ENCODE data around the gene MICU2. TPM values are rescaled to one million over a fixed set of nuclear protein-coding genes. Genes with fewer than 3 reads are reported as not detected.

The MICU2 gene, protein sequence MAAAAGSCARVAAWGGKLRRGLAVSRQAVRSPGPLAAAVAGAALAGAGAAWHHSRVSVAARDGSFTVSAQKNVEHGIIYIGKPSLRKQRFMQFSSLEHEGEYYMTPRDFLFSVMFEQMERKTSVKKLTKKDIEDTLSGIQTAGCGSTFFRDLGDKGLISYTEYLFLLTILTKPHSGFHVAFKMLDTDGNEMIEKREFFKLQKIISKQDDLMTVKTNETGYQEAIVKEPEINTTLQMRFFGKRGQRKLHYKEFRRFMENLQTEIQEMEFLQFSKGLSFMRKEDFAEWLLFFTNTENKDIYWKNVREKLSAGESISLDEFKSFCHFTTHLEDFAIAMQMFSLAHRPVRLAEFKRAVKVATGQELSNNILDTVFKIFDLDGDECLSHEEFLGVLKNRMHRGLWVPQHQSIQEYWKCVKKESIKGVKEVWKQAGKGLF
- 10 to 100 TPM; 16.6 to 28.9 (median 25.0) TPM for polyA plus RNA-seq

GRCh38 chr13:21603531-21604448, at the start of gene MICU2:
Gene MICU2, minus strand, starts transcription at chr13:21604170. Its CDS starts 22 bp downstream, at chr13:21604148.
- 0% methylated on average over 75 to 77 of the region's 77 CpGs for WGBS, 3 donors

GRCh38 chr13:21641629-21642028, 37.7 kb upstream of the MICU2 start:
- 85 to 91% (median 88%) methylated on average over 2 of the region's 2 CpGs for WGBS, 3 donors
- H3K27ac ChIP-seq (ENCODE audit: low read depth, low read length) = no peak overlapping the region

More at GRCh38 chr13:21603531-21604448, at the start of gene MICU2:
- peak within 1 kb of the TSS; percentile 51 for H3K27ac ChIP-seq (ENCODE audit: low read depth, low read length)

DNA sequence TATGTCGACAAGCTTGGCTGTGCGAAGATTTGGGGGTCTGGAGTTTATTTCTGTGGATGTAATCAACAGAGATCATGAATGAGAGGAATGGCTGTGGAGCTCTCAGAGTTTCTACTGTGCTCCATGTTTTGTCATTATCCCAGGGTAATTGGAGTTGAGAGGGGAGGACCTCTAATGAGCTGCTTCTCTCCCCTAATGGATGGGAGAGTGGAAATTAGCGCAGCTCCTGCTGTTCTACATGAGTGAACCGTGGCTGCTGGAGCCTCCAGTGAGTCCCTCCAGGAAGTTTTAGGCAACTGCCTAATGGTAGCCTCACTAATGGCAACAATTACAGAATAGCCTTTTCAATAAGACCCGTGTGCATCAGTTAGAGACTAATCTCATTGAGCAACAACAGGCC, 35.6 kb upstream of the MICU2 start:
- H3K27ac ChIP-seq (ENCODE audit: low read depth, low read length) = no peak overlapping the region
- WGBS, 3 donors = 75 to 81% (median 77%) methylated on average over 5 of the region's 5 CpGs

DNA sequence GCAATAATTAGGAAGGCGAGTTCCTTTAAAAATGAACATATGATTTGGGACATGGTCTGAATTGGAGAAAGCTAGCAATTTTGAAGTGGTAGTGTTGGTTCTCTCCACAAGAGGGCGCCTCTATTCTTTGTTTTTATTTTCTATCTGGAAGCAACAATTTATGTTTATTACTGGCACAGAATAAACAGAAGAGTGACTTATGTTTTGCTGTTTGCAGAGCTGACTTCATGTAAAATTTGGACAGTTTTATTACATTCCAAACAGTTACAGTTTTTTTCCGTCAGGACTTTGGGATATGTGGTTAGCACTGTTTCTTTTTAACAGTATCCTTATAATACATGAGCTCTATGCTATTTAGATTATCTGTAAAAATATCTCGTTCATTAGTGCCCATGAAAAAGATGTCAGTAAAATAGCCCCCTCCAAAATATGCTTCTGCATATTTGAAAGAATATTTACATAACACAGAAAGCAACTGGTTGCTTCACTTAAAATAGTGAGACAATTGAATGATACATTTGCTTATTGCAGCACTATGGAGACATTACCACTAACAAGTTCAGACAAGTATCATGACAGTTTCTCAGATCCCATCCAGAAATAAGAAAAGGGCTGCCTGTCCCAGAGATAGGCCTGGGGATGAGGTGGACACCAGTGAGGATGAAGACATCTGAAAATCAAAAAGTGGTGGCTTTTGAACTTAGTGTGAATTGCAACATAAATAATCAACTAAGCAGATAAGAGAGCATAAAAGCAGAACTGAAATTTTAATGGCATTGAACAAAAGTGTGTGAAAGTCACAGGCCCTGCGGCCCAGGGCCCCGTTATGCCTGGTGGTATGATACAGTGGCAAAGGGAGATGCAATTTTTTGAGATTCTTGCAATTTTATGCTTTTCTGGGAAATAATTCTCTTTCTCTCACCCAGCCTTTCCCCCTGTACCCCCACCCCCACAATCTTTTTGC, 34.6 kb upstream of the MICU2 start:
- no peak overlapping the region for H3K27ac ChIP-seq (ENCODE audit: low read depth, low read length)
- WGBS, 3 donors = 36 to 47% (median 39%) methylated on average over 6 of the region's 6 CpGs

DNA sequence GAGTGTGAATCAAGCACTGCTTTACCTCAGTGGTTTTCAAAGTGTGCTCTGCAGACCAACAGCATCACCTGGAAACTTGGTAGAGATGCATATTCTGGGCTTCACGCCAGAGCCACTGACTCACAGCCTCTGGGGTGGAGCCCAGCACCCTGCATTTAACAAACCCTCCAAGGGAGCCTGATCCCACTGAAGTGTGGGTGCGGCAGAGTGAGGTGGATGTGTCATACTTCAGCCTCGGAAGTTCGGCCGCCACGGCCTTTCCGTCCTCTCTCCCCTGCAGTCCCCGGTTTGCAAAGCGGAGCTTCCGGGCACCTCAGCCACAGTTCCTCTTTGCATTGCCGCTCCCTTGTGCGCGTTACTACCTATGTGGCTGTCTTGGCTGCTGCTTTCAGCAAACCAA, 33.3 kb upstream of the MICU2 start:
- no peak overlapping the region for H3K27ac ChIP-seq (ENCODE audit: low read depth, low read length)
- 57 to 80% (median 70%) methylated on average over 13 of the region's 13 CpGs for WGBS, 3 donors

- WGBS, 3 donors = 59 to 88% (median 82%) methylated on average over 3 of the region's 3 CpGs
- no peak overlapping the region for H3K27ac ChIP-seq (ENCODE audit: low read depth, low read length)
Observed at GRCh38 chr13:21636656-21637055, 32.7 kb upstream of the MICU2 start.

DNA sequence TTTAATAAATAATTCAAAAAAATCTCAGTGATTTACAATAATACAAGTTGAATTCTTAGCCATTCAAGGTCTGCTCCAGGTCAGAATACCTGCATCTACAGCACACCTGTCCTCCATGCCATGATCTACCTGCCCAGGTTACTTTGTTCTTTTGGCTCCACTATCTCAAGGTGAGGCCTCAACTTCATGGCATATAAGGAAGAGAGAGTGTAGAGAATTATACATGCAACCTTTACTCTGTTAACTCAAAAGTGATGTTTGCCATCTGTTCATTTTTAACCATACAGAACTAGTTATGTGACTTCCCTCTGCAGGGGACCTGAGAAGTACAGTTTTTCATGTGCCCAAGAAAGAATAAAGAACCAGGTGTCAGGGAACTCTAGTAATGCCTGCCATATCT, 28.2 kb upstream of the MICU2 start:
- H3K27ac ChIP-seq (ENCODE audit: low read depth, low read length) = no peak overlapping the region

GRCh38 chr13:21625366-21625765, 21.4 kb upstream of the MICU2 start:
- no peak overlapping the region for H3K27ac ChIP-seq (ENCODE audit: low read depth, low read length)
- WGBS, 3 donors = 39 to 51% (median 49%) methylated on average over 8 of the region's 8 CpGs

- H3K27ac ChIP-seq (ENCODE audit: low read depth, low read length) = no peak overlapping the region
- 50 to 66% (median 65%) methylated on average over 3 of the region's 3 CpGs for WGBS, 3 donors
Observed at GRCh38 chr13:21620861-21621260, 16.9 kb upstream of the MICU2 start.

GRCh38 chr13:21619633-21620220, 15.8 kb upstream of the MICU2 start:
- 64 to 81% (median 76%) methylated on average over 3 of the region's 3 CpGs for WGBS, 3 donors
- no peak overlapping the region for H3K27ac ChIP-seq (ENCODE audit: low read depth, low read length)

- 37 to 60% (median 54%) methylated on average over 3 of the region's 3 CpGs for WGBS, 3 donors
- no peak overlapping the region for H3K27ac ChIP-seq (ENCODE audit: low read depth, low read length)
Observed at GRCh38 chr13:21616880-21617279, 12.9 kb upstream of the MICU2 start.

GRCh38 chr13:21616205-21616866, 12.4 kb upstream of the MICU2 start:
- H3K27ac ChIP-seq (ENCODE audit: low read depth, low read length) = no peak overlapping the region
- 45 to 90% (median 84%) methylated on average over 5 of the region's 5 CpGs for WGBS, 3 donors

DNA sequence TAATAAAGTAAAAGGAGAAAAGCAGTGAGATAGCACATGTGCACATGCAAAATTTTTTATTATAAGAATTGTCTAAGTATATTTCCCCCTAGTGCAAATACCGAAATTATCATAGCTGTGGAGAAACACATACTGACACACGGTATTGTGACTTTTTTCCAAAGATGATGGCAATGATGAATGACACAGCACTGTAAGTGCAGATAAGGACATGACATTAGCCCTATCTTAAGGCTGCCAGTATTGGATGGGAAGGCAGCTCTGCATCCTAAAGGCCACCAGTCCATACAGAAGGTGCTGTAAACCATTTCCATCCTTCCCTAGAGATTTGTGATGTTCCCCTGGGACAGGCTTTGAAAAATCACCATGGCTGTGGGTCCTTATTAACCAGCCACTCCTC, 11.5 kb upstream of the MICU2 start:
- 69 to 74% (median 73%) methylated on average over 2 of the region's 2 CpGs for WGBS, 3 donors
- no peak overlapping the region for H3K27ac ChIP-seq (ENCODE audit: low read depth, low read length)

DNA sequence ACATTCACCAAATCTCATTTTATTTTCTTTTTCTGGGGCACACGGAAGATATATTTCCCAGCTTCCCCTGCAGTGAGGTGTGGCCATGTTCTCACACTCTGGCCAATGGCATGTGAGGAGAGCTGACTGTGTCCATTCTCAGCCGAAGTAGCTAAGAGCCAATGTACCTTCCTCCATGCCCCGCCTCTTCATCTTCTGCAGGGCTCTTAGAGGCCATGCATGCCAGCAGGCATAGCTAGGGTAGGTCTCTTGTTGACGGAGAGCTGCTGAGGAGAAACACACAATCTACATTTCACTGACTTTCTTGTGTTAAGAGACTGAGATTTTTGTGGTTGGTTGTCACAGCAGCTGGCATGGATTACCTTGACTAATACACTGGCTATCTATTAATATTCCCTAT, 9.8 kb upstream of the MICU2 start:
- H3K27ac ChIP-seq (ENCODE audit: low read depth, low read length) = no peak overlapping the region
- 85 to 87% (median 87%) methylated on average over 4 of the region's 4 CpGs for WGBS, 3 donors

DNA sequence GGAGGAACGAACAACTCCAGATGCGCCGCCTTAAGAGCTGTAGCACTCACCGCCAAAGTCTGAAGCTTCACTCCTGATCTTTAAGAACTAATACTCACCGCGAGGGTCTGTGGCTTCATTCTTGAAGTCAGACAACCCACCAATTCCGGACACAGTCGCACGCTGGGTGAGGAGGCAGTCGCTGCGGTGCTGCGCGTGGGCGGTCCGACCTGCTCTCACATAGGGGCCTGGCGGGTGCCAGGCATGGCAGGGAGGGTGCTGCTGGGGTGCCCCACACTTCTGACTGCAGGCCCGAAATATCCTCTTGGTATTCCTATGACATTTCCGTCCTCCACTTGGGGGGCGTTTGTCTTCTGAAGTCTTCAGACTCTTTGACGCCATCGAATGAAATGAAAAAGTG, 7.4 kb upstream of the MICU2 start:
- WGBS, 3 donors = 90 to 97% (median 94%) methylated on average over 21 of the region's 21 CpGs
- H3K27ac ChIP-seq (ENCODE audit: low read depth, low read length) = no peak overlapping the region

- no peak overlapping the region for H3K27ac ChIP-seq (ENCODE audit: low read depth, low read length)
- 81 to 89% (median 86%) methylated on average over 11 to 12 of the region's 12 CpGs for WGBS, 3 donors
Observed at GRCh38 chr13:21610687-21611086, 6.7 kb upstream of the MICU2 start.

GRCh38 chr13:21608961-21609360, 5.0 kb upstream of the MICU2 start:
- H3K27ac ChIP-seq (ENCODE audit: low read depth, low read length) = no peak overlapping the region
- WGBS, 3 donors = 83 to 91% (median 89%) methylated on average over 4 of the region's 4 CpGs

Data from adipose tissue (tissue), 3 donors.